Effector memory CD4-positive, alpha-beta T cell (primary cell): Measurements from ENCODE around the gene KRTAP5-4.
"Not testable (repeated sequence)": the region's sequence is repeated elsewhere in the genome, so short reads cannot be mapped to it uniquely, and the experiment has no call there.

Experiments used
- DNase-seq, 3 donors: peaks; one replicate each; pipeline ENCODE4 v3.0.0-alpha.2; 2020
- H3K27ac ChIP-seq: 2 replicates; pipeline ENCODE4 v1.7.0; 2013; ENCODE audit warnings: mild to moderate bottlenecking, low read length, moderate library complexity; ENCODE audit not compliant: insufficient read depth, poor library complexity, severe bottlenecking
- H3K27me3 ChIP-seq: replicated peaks from 2 replicates; pipeline ENCODE4 v1.7.0; 2013; ENCODE audit warnings: mild to moderate bottlenecking, low read length; ENCODE audit not compliant: insufficient read depth, control insufficient read depth, poor library complexity, severe bottlenecking
- H3K36me3 ChIP-seq: 2 replicates; pipeline ENCODE4 v1.7.0; 2013; ENCODE audit warnings: mild to moderate bottlenecking, low read length, moderate library complexity; ENCODE audit not compliant: control insufficient read depth, insufficient read depth
- H3K4me1 ChIP-seq: 2 replicates; pipeline ENCODE4 v1.7.0; 2013; ENCODE audit warnings: low read length, mild to moderate bottlenecking; ENCODE audit not compliant: control insufficient read depth, insufficient read depth, poor library complexity, severe bottlenecking
- H3K4me3 ChIP-seq: 2 replicates; pipeline ENCODE4 v1.7.0; 2013; ENCODE audit warnings: low read length, low read depth, mild to moderate bottlenecking; ENCODE audit not compliant: insufficient read depth, poor library complexity, severe bottlenecking
- H3K9me3 ChIP-seq: 2 replicates; pipeline ENCODE4 v1.7.0; 2013; ENCODE audit warnings: mild to moderate bottlenecking, low read length, moderate library complexity; ENCODE audit not compliant: control insufficient read depth

KRTAP5-4 gene

DNA sequence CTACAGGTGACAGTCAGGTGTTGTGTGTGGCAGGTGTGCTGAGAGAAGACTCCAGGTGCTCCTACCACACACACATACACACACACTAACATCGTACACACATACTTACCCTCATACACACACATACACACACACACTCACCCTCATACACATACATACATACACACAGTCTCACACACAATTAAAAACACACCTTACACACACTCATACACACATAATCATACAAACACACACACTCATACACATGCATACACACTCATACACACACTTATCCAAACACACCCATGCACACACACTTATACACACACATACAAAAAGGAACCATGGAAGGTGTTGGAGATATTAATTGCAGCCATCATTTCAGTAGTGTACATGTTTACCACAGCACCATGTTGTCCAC lies 18.3 kb downstream of the KRTAP5-4 start:
- no peak for DNase-seq
- H3K27me3 ChIP-seq, result no peaks in the 10 kb centered on the region
- H3K27ac ChIP-seq, result no peak overlapping the region
- H3K4me3 ChIP-seq, result no peak overlapping the region
- H3K4me1 ChIP-seq, result no peaks in the 10 kb centered on the region
- H3K36me3 ChIP-seq, result no peaks in the 10 kb centered on the region
- no peaks in the 10 kb centered on the region for H3K9me3 ChIP-seq

DNA sequence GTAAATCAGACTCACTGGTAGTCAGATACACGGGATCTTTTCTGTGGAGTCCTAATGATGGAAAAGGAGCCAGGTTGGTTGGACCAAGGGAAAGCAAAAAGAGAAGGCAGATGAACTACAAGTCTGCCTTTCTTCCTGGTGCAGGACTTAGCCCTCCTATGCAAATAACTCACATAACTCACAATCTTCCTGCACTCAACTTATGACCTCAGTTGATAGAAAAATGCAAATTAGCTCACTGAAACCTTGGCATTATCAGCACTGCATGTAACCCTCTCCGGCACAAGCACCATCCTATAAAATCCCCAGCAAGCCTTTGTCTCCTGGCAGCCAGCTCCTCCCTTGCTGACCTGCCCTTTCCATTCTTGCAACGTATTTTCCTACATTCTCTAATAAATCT lies 20.3 kb downstream of the KRTAP5-4 start:
- not testable (repeated sequence) for H3K4me1 ChIP-seq, H3K36me3 ChIP-seq, DNase-seq, H3K27ac ChIP-seq, H3K4me3 ChIP-seq, H3K27me3 ChIP-seq, H3K9me3 ChIP-seq

DNA sequence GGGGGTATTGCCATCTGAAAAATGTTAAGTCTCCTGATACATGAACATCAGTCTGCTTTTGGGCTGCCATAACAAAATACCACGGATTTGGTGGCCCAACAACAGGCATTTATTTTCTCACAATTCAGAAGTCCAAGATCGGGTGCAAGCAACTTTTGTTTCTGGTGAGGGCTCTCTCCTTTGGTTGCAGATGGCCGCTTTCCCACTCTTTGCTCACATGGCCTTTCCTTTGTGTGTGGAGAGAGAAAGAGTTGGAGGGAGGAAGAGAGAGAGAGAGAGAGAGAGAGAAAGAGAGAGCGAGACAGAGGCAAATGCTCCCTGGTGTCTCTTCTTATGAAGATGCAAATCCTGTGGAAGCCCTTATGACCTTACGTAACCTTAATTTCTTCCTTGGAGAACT lies 21.3 kb downstream of the KRTAP5-4 start:
- H3K4me3 ChIP-seq, result no peak overlapping the region
- no peaks in the 10 kb centered on the region for H3K36me3 ChIP-seq
- H3K27ac ChIP-seq, result no peak overlapping the region
- H3K9me3 ChIP-seq, result no peaks in the 10 kb centered on the region
- H3K27me3 ChIP-seq, result no peaks in the 10 kb centered on the region
- no peak for DNase-seq
- no peaks in the 10 kb centered on the region for H3K4me1 ChIP-seq

DNA sequence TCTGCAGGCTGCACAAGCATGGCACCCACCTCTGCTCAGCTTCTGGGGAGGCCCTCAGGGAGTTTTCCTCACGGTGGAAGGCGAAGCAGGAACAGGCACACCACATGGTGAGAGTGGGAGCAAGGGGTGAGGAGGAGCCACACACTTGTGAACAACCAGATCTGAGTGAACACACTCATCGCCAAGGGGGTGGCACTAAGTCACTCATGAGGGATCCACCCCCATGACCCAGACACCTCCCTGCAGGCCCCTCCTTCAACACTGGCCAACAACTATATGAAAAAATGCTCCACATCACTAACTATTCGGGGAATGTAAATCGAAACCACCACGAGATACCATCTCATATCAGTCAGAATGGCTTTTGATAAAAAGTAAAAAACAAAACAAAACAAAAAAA lies 23.1 kb downstream of the KRTAP5-4 start:
- DNase-seq, result no peak

DNA sequence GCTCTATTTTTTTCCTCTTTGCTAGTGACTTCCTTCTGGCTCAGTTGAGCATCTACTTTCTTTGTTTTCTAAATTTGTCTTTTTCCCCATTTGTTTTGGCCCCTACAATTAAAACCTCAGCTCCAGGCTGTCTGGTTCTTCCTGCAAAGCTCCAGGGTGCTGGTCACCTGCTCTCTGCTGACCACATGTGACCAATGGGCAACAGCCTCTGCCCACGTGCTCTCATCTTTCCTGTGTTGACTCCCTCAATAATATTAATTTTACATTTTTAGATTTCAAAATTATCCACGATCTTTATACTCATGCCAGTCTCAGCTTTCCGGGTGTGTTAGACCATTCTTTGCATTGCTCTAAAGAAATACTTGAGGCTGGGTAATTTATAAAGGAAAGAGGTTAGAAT lies 23.5 kb downstream of the KRTAP5-4 start:
- not testable (repeated sequence) for H3K4me1 ChIP-seq, H3K36me3 ChIP-seq, DNase-seq, H3K9me3 ChIP-seq, H3K4me3 ChIP-seq, H3K27me3 ChIP-seq, H3K27ac ChIP-seq

More for the DNA sequence above, 23.1 kb downstream of the KRTAP5-4 start:
- no peak overlapping the region for H3K27ac ChIP-seq
- no peaks in the 10 kb centered on the region for H3K9me3 ChIP-seq
- H3K27me3 ChIP-seq, result no peaks in the 10 kb centered on the region
- H3K36me3 ChIP-seq, result no peaks in the 10 kb centered on the region
- no peak overlapping the region for H3K4me3 ChIP-seq
- H3K4me1 ChIP-seq, result no peaks in the 10 kb centered on the region

DNA sequence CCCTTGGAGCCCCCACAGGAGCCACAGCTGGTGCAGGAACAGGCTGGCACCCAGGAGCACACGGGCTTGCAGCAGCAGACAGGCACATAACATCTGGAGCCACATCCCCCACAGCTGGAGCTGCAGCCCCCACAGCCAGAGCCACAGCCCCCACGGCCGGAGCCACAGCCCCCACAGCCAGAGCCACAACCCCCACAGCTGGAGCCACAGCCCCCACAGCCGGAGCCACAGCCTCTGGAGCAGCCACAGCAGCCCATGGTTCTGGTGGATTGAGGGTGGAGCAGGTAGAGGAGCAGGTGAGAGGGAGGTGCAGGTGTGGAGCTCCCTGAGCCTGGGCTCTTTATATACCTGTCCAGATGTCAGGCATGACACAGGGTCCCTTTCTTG lies 24.0 kb downstream of the KRTAP5-4 start, which contains the start of gene KRTAP5-2:
TSS of gene KRTAP5-2 (minus strand) at position 301 of the 387 bp plus-strand sequence. CDS start at position 257, 44 bp downstream.
- Histone ChIP-seq H3K36me3 (no peaks in the 10 kb centered on the region), H3K27me3 (no peaks in the 10 kb centered on the region), H3K27ac (no peak within 1 kb of the TSS), H3K9me3 (no peaks in the 10 kb centered on the region), H3K4me1 (no peaks in the 10 kb centered on the region), H3K4me3 (no peak within 1 kb of the TSS)
- no peak for DNase-seq

DNA sequence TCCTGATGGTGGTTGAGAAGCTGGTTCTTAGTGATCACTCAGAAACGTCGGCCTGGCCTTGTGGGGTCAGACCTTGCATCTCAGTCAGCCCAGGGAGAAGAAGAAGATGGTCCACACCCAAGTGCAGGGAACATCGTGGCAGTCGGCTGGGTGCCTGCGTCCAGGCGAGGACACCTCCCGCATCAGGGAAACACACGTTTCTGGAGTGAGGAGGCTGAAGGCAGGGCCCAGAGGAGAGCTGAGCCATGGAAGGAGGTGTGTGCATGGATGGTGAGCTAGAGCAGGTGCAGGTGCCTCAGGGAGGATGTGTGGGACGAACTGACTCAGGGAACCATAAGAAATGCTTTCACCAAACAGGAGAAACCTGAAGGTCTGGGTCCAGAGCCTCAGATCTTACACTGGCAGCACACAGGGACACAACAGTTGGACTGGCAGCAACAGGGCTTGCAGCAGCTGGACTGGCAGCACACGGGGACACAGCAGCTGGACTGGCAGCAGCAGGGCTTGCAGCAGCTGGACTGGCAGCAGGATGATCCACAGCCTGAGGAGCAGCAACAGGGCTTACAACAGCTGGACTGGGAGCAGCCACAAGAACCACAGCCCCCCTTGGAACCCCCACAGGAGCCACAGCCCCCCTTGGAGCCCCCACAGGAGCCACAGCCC lies 24.5 kb downstream of the KRTAP5-4 start:
- no peaks in the 10 kb centered on the region for H3K36me3 ChIP-seq
- H3K4me1 ChIP-seq, result no peaks in the 10 kb centered on the region
- no peak for DNase-seq
- H3K27me3 ChIP-seq, result no peaks in the 10 kb centered on the region
- H3K9me3 ChIP-seq, result no peaks in the 10 kb centered on the region
- H3K4me3 ChIP-seq, result no peak overlapping the region
- H3K27ac ChIP-seq, result no peak overlapping the region

DNA sequence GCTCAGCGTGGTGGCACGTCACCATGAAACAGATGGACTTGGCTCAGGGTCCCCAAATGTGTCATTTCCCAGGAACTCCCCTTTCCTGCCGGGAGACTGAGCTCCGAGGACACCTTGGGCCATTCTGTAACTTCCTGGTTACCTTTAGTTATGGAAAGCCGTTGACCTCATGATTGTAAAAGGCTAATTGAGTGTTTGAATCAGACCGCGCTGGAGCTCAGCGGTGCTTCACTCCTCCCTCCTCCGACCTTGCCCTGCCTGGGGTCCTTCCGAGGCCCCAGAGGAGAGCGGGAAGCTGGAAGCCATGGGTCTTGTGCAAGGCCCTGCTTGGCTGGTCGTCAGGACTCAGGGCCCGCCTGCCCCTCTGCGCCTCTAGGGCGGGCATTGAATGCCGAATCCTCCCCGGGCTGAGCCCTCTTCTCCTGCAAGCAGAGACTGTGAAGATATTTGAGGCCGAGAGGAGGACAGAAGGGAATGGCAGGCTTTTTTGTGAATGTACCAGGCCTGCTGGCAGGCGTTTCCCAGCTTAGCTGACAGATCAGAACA lies 25.3 kb downstream of the KRTAP5-4 start:
- H3K4me1 ChIP-seq, H3K9me3 ChIP-seq, H3K27me3 ChIP-seq, DNase-seq, H3K36me3 ChIP-seq, H3K27ac ChIP-seq, H3K4me3 ChIP-seq: not testable (repeated sequence)

DNA sequence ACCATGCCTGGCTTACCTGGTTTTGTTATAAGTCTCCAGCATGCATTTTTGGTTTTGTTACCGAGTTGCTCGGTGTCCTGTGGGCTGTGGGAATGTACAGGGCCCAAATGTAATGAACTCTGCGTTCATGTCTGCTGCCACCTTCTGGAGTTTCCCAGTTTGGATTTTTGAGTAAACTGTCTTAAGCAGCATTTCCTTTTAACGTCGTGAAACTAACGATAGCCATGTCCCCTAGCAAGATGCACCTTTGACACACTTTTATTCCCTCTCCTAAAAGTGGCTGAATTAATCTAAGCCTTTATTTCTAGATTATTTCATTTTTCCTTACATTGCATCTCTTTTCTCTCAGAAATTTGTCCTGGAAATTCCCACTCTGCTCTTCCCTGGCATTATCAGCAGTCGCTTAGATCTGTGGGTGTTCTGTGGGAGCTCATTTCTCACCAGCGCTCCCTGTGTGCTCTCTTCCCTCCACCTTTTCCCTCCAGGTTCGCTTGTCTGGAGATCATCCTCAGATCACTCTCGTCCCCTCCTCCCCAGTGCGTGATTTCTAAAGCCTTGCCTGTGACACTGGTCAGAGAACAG lies 25.9 kb downstream of the KRTAP5-4 start:
- not testable (repeated sequence) for H3K4me3 ChIP-seq, H3K9me3 ChIP-seq, DNase-seq, H3K36me3 ChIP-seq, H3K27ac ChIP-seq, H3K27me3 ChIP-seq, H3K4me1 ChIP-seq

DNA sequence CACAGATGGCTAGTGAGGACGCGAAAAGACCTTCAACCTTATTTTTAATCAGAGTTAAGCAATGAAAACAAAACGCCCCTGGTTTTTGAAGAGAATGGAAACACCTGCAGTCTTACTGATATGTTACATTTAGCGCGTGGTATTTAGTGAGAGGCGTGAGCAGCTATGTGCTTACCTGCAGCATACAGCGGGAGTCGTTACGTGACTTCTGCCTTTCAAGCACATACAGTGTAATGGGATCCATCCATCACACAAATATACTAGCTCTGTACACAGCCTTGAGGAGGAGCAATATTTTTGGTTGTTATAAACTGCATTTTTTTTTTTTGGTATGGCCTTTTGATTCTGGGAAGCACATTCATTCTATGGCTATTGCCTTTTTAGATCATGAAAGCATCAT lies 29.3 kb downstream of the KRTAP5-4 start:
- H3K27me3 ChIP-seq, result no peaks in the 10 kb centered on the region
- H3K36me3 ChIP-seq, result no peaks in the 10 kb centered on the region

More for the DNA sequence above, 29.3 kb downstream of the KRTAP5-4 start:
- no peaks in the 10 kb centered on the region for H3K9me3 ChIP-seq
- peaks cover 15% of the 10 kb centered on the region for H3K4me1 ChIP-seq
- no peak overlapping the region for H3K27ac ChIP-seq
- no peak overlapping the region for H3K4me3 ChIP-seq
- DNase-seq, result no peak
